Activated CD4-positive, alpha-beta T cell treated with anti-CD3 and anti-CD28 coated beads for 1 hour (primary cell): ENCODE data around the gene HOXD13.

Experiments
- DNase-seq: peaks from one replicate; pipeline ENCODE4 v3.0.0-alpha.2; 2020

Gene HOXD13

GRCh38 chr2:176081376-176081836 lies 11.1 kb upstream of the HOXD13 start:
- no peak for DNase-seq

GRCh38 chr2:176081837-176082524 lies 10.5 kb upstream of the HOXD13 start:
- no peak for DNase-seq

- DNase-seq, result no peak
Observed at GRCh38 chr2:176082525-176082823, 10.0 kb upstream of the HOXD13 start.

GRCh38 chr2:176082824-176083751 lies 9.4 kb upstream of the HOXD13 start:
- no peak for DNase-seq

GRCh38 chr2:176083796-176084261 lies 8.7 kb upstream of the HOXD13 start, which contains the start of gene EVX2:
Gene EVX2 (minus strand): TSS chr2:176083962. CDS start chr2:176083776, 186 bp downstream.
- DNase-seq, result no peak

- DNase-seq, result no peak
Observed at GRCh38 chr2:176084611-176085119, 7.9 kb upstream of the HOXD13 start.

GRCh38 chr2:176085120-176085788 lies 7.3 kb upstream of the HOXD13 start:
- DNase-seq, result no peak

GRCh38 chr2:176085861-176086771 lies 6.4 kb upstream of the HOXD13 start:
- DNase-seq, result no peak

GRCh38 chr2:176087330-176088047 lies 5.0 kb upstream of the HOXD13 start:
- DNase-seq, result no peak

- DNase-seq, result no peak
Observed at GRCh38 chr2:176088048-176088936, 4.2 kb upstream of the HOXD13 start.

GRCh38 chr2:176088937-176089842 lies 3.3 kb upstream of the HOXD13 start:
- DNase-seq, result no peak

- no peak for DNase-seq
Observed at GRCh38 chr2:176089843-176090395, 2.6 kb upstream of the HOXD13 start.

- DNase-seq, result no peak
Observed at GRCh38 chr2:176090862-176091261, 1.7 kb upstream of the HOXD13 start.

GRCh38 chr2:176091329-176092258 lies 927 bp upstream of the HOXD13 start:
- no peak for DNase-seq

- no peak for DNase-seq
Observed at GRCh38 chr2:176093145-176093897, 800 bp downstream of the HOXD13 start.

- no peak for DNase-seq
Observed at GRCh38 chr2:176093898-176094249, 1.4 kb downstream of the HOXD13 start.

- no peak for DNase-seq
Observed at GRCh38 chr2:176094349-176094748, 1.8 kb downstream of the HOXD13 start.
